ENCODE data around the gene UTP14C. TPM values are rescaled to one million over a fixed set of nuclear protein-coding genes. Genes with fewer than 3 reads are reported as not detected.

UTP14C gene
- total RNA-seq, 1 experiment from 2014 or later: 11.2 TPM

GRCh38 chr13:52034616-52035226 is 10.2 kb downstream of the UTP14C start:
- ChIA-PET POLR2A (interaction anchor here (0.6 kb wide), 2 partner anchors 79 to 121 kb away, joined by 3 to 5 read pairs; no protein-coding TSS in a partner anchor), CTCF (interaction anchor here (0.8 kb wide), 1 partner anchor 1799 kb away, joined by 4 read pairs; no protein-coding TSS in a partner anchor)
- ATAC-seq (no peak), DNase-seq (ENCODE audit: low read depth, low spot score) (no peak)
- BruUV-seq (replicated peaks): no TSS peak
- H3K36me3 ChIP-seq (ENCODE audit: control insufficient read depth, insufficient read depth, low read length): no peaks in the 10 kb centered on the region
- no peaks in the 10 kb centered on the region for H3K9me3 ChIP-seq (ENCODE audit: control insufficient read depth, insufficient read depth, low read depth, low read length)
- no peak overlapping the region for H3K4me3 ChIP-seq (ENCODE audit: low read depth in 2 of 2, low read length in 2 of 2)
- no peaks in the 10 kb centered on the region for H3K27me3 ChIP-seq (ENCODE audit: control insufficient read depth, insufficient read depth, low read length)
- in situ Hi-C loops (cut with HindIII; ENCODE audit: low pct_unique_long_range_greater_than_20kb, low sequenced_read_pairs) (no loop called here), intact Hi-C loops (cut with micrococcal nuclease; ENCODE audit: unreplicated experiment) (no loop called here)
- no peak for TF ChIP-seq REST (IDR thresholded peaks at IDR 0.05; ENCODE audit: insufficient read depth in 1 of 2, low read depth in 2 of 2, low read length in 1 of 2)
- no peak for TF ChIP-seq POLR2AphosphoS5 (IDR thresholded peaks at IDR 0.05; ENCODE audit: low read depth, low read length)
- H3K27ac ChIP-seq (ENCODE audit: low read length): no peak overlapping the region
- no peaks in the 10 kb centered on the region for H3K4me1 ChIP-seq (ENCODE audit: control insufficient read depth, insufficient read depth, low read length)

- H3K27me3 ChIP-seq (ENCODE audit: control insufficient read depth, insufficient read depth, low read length): no peaks in the 10 kb centered on the region
- intact Hi-C loops (cut with micrococcal nuclease; ENCODE audit: unreplicated experiment): no loop called here
- no peaks in the 10 kb centered on the region for H3K4me1 ChIP-seq (ENCODE audit: control insufficient read depth, insufficient read depth, low read length)
- in situ Hi-C loops (cut with HindIII; ENCODE audit: low pct_unique_long_range_greater_than_20kb, low sequenced_read_pairs): no loop called here
- ATAC-seq: no peak
- no TSS peak for BruUV-seq (replicated peaks)
- no peak for DNase-seq (ENCODE audit: low read depth, low spot score)
- no peak for TF ChIP-seq TCF7L2 (IDR thresholded peaks at IDR 0.05; ENCODE audit: low read depth, low read length)
- TF ChIP-seq CTCF (IDR thresholded peaks at IDR 0.05): no peak
- no peak for TF ChIP-seq POLR2AphosphoS5 (IDR thresholded peaks at IDR 0.05; ENCODE audit: low read depth, low read length)
- no peak for TF ChIP-seq SIN3A (IDR thresholded peaks at IDR 0.05; ENCODE audit: borderline replicate concordance, insufficient read depth, low read depth, low read length)
- no peak for TF ChIP-seq REST (IDR thresholded peaks at IDR 0.05; ENCODE audit: insufficient read depth in 1 of 2, low read depth in 2 of 2, low read length in 1 of 2)
- ChIA-PET POLR2A (no interaction called here), CTCF (no interaction called here)
- H3K27ac ChIP-seq (ENCODE audit: low read length): no peak overlapping the region
- no peak overlapping the region for H3K4me3 ChIP-seq (ENCODE audit: low read depth in 2 of 2, low read length in 2 of 2)
- H3K36me3 ChIP-seq (ENCODE audit: control insufficient read depth, insufficient read depth, low read length): no peaks in the 10 kb centered on the region
- no peaks in the 10 kb centered on the region for H3K9me3 ChIP-seq (ENCODE audit: control insufficient read depth, insufficient read depth, low read depth, low read length)
Measured at GRCh38 chr13:52036037-52036436, 11.5 kb downstream of the UTP14C start.

Data from Panc1 (cell line).